Panc1 (cell line): ENCODE results near the gene CYTH3. TPM values are rescaled to one million over a fixed set of nuclear protein-coding genes. Genes with fewer than 3 reads are reported as not detected.

Source experiments
- ATAC-seq: fragments of 200-7000 bp; cut with Tn5 transposase; 2 replicates; pipeline ENCODE4 v1.9.1; 2020; ENCODE audit warnings: mild to moderate bottlenecking, moderate library complexity
- BruUV-seq: library from RNA; stranded (reverse); fragments of 400-500 nt; replicated peaks from 2 replicates; lab custom pipeline; 2021; lab: Mats Ljungman, UMichigan
- CTCF ChIA-PET: fragments of 300-600 bp; sonication (Branson Sonifier 250); formaldehyde crosslinking; loops from one replicate; lab custom pipeline; 2022; ENCODE audit warnings: antibody characterized with exemption; lab: Charles Lee
- POLR2A ChIA-PET: fragments of 300-600 bp; sonication (Branson Sonifier 250); formaldehyde crosslinking; loops from one replicate; lab custom pipeline; 2022; ENCODE audit warnings: antibody characterized with exemption; lab: Charles Lee
- DNase-seq: peaks from one replicate; pipeline ENCODE4 v3.0.0-alpha.2; 2010; ENCODE audit warnings: low read depth, low spot score
- H3K27ac ChIP-seq: 2 replicates; pipeline ENCODE4 v1.5.1; 2011; ENCODE audit warnings: mild to moderate bottlenecking, low read length, inconsistent platforms
- H3K27me3 ChIP-seq: fragments of 200-500 bp; sonication (Bioruptor generic); 2 replicates; pipeline ENCODE4 v1.6.0; 2014; ENCODE audit warnings: low read length, inconsistent platforms; ENCODE audit not compliant: control insufficient read depth, insufficient read depth
- H3K36me3 ChIP-seq: fragments of 200-500 bp; sonication (Bioruptor generic); 2 replicates; pipeline ENCODE4 v1.5.1; 2014; ENCODE audit warnings: inconsistent platforms, mild to moderate bottlenecking, low read length, moderate library complexity; ENCODE audit not compliant: control insufficient read depth, insufficient read depth
- H3K4me1 ChIP-seq: 2 replicates; pipeline ENCODE4 v1.5.1; 2011; ENCODE audit warnings: inconsistent platforms, mild to moderate bottlenecking, low read length, moderate library complexity; ENCODE audit not compliant: control insufficient read depth, insufficient read depth
- H3K4me3 ChIP-seq, 2 experiments: 2 replicates each; pipeline ENCODE4 v1.5.1; 2011 to 2012; ENCODE audit warnings: low read depth in 2 of 2, low read length in 2 of 2, mild to moderate bottlenecking in 2 of 2, inconsistent platforms in 1 of 2, moderate library complexity in 1 of 2
- H3K9me3 ChIP-seq: fragments of 200-500 bp; sonication (Bioruptor generic); 2 replicates; pipeline ENCODE4 v1.5.1; 2014; ENCODE audit warnings: low read depth, mild to moderate bottlenecking, inconsistent platforms, low read length, moderate library complexity; ENCODE audit not compliant: control insufficient read depth, insufficient read depth
- POLR2AphosphoS5 ChIP-seq: IDR thresholded peaks from 2 replicates; pipeline ENCODE4 v1.6.1; 2012; ENCODE audit warnings: mild to moderate bottlenecking, low read depth, low read length, moderate library complexity
- REST ChIP-seq, 2 experiments: IDR thresholded peaks; 2 replicates each; pipeline ENCODE4 v1.6.1; 2011 to 2012; ENCODE audit warnings: low read depth in 2 of 2, control low read depth in 1 of 2, low read length in 1 of 2, mild to moderate bottlenecking in 1 of 2, moderate library complexity in 1 of 2; ENCODE audit not compliant: insufficient read depth in 1 of 2
- SIN3A ChIP-seq: IDR thresholded peaks from 2 replicates; pipeline ENCODE4 v1.6.1; 2012; ENCODE audit warnings: low read depth, mild to moderate bottlenecking, low read length, moderate library complexity, borderline replicate concordance; ENCODE audit not compliant: insufficient read depth
- TCF7L2 ChIP-seq: IDR thresholded peaks from 2 replicates; pipeline ENCODE4 v1.6.1; 2011; ENCODE audit warnings: mild to moderate bottlenecking, low read depth, low read length, inconsistent platforms
- in situ Hi-C: cut with HindIII; loops from 2 replicates; pipeline ENCODE4 v1.10.0; 2016; ENCODE audit warnings: low sequenced_read_pairs, low pct_unique_long_range_greater_than_20kb
- intact Hi-C: fragments of 100-400 bp; cut with micrococcal nuclease; formaldehyde crosslinking; loops from one replicate; pipeline ENCODE4 v1.10.0; 2022; ENCODE audit not compliant: unreplicated experiment
- total RNA-seq: library from RNA; stranded (reverse); gene quantifications from one replicate; pipeline ENCODE4 v1.2.1, GENCODE V29; 2021; ENCODE audit not compliant: unreplicated experiment
- TF ChIP-seq, protein P1 (sequence below): fragments of 450-650 bp; IDR thresholded peaks from 2 replicates; pipeline ENCODE4 v1.5.1; 2017; ENCODE audit warnings: mild to moderate bottlenecking

CYTH3 gene
- total RNA-seq, 1 experiment from 2014 or later = 35.5 TPM

GRCh38 chr7:6242561-6242960 lies 29.9 kb downstream of the CYTH3 start:
- ChIA-PET POLR2A (no interaction called here), CTCF (interaction anchor here (0.6 kb wide), 1 partner anchor 99 kb away, joined by 5 read pairs; no protein-coding TSS in a partner anchor)
- Histone ChIP-seq H3K27me3 (no peaks in the 10 kb centered on the region), H3K36me3 (no peaks in the 10 kb centered on the region), H3K4me3 (no peak overlapping the region), H3K4me1 (peaks cover 9% of the 10 kb centered on the region; the same call in 1 of the 2 replicates), H3K27ac (no peak overlapping the region), H3K9me3 (no peaks in the 10 kb centered on the region)
- intact Hi-C loops = no loop called here
- TF ChIP-seq, protein P1, sequence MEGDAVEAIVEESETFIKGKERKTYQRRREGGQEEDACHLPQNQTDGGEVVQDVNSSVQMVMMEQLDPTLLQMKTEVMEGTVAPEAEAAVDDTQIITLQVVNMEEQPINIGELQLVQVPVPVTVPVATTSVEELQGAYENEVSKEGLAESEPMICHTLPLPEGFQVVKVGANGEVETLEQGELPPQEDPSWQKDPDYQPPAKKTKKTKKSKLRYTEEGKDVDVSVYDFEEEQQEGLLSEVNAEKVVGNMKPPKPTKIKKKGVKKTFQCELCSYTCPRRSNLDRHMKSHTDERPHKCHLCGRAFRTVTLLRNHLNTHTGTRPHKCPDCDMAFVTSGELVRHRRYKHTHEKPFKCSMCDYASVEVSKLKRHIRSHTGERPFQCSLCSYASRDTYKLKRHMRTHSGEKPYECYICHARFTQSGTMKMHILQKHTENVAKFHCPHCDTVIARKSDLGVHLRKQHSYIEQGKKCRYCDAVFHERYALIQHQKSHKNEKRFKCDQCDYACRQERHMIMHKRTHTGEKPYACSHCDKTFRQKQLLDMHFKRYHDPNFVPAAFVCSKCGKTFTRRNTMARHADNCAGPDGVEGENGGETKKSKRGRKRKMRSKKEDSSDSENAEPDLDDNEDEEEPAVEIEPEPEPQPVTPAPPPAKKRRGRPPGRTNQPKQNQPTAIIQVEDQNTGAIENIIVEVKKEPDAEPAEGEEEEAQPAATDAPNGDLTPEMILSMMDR = no peak
- TF ChIP-seq REST (IDR thresholded peaks at IDR 0.05; ENCODE audit: insufficient read depth in 1 of 2, low read depth in 2 of 2, low read length in 1 of 2) = no peak
- TF ChIP-seq POLR2AphosphoS5 = no peak
- no peak for TF ChIP-seq SIN3A
- TF ChIP-seq TCF7L2 = no peak
- no peak for ATAC-seq
- no peak for DNase-seq
- no TSS peak for BruUV-seq
- in situ Hi-C loops = no loop called here

DNA sequence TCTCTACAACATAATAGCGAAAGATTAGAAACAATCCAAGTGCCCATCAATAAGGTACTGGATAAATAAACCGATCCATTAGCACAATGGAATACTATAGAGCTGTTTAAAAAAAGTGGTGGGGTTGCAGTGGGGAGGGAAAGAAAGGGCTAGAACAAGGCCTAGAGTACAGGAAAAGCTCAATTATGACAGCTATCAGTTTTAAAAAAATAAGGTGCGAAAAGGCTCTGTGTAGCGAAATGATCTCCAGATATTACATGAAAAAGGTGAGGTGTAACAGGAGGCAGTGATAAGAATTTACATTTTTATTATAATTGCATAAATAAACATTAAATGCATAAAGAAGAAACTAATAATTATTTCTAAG lies 30.8 kb downstream of the CYTH3 start:
- Histone ChIP-seq H3K27ac (no peak overlapping the region), H3K27me3 (no peaks in the 10 kb centered on the region), H3K36me3 (no peaks in the 10 kb centered on the region), H3K4me1 (peaks cover 2% of the 10 kb centered on the region; the same call in 1 of the 2 replicates), H3K9me3 (no peaks in the 10 kb centered on the region), H3K4me3 (no peak overlapping the region)
- TF ChIP-seq REST (IDR thresholded peaks at IDR 0.05; ENCODE audit: insufficient read depth in 1 of 2, low read depth in 2 of 2, low read length in 1 of 2) (no peak), TCF7L2 (no peak), POLR2AphosphoS5 (no peak), SIN3A (no peak)
- TF ChIP-seq, protein P1 = no peak
- intact Hi-C loops (no loop called here), in situ Hi-C loops (no loop called here)
- POLR2A ChIA-PET = no interaction called here
- DNase-seq (no peak), ATAC-seq (no peak)
- CTCF ChIA-PET = interaction anchor here (0.5 kb wide), 2 partner anchors 14 to 243 kb away, joined by 10 read pairs; no protein-coding TSS in a partner anchor
- BruUV-seq = no TSS peak
